ENCODE data around the gene ELAVL1. TPM values are rescaled to one million over a fixed set of nuclear protein-coding genes. Genes with fewer than 3 reads are reported as not detected.
A peak's percentile ranks its signal among the peaks of the same experiment; 100 is the strongest.

ELAVL1 gene
- total and polyA plus RNA-seq, 2 of the 13 experiments (the other 11 are each of a cell fraction or from before 2014, with no cell fraction given) = 27.9 to 38.4 TPM

- TF ChIP-seq MEIS2 (CRISPR knock-in tag; IDR thresholded peaks at IDR 0.05) (peak; percentile 86), HNRNPUL1 (IDR thresholded peaks at IDR 0.05; ENCODE audit: low read depth, low read length) (no peak), RNF2 (conservative IDR thresholded peaks at IDR 0.05; ENCODE audit: low read depth) (peak; percentile 94), SP2 (CRISPR knock-in tag; IDR thresholded peaks at IDR 0.05) (peak; percentile 41; the same call in 1 of the 2 replicates), ZNF10 (CRISPR knock-in tag; IDR thresholded peaks at IDR 0.05; ENCODE audit: borderline replicate concordance, low read depth) (no peak), ZNF768 (CRISPR knock-in tag; IDR thresholded peaks at IDR 0.05) (peak; percentile 61; the same call in 1 of the 2 replicates), EED (CRISPR knock-in tag; IDR thresholded peaks at IDR 0.05) (no peak; the same call in 1 of the 2 replicates), MXD1 (CRISPR knock-in tag; IDR thresholded peaks at IDR 0.05) (peak; percentile 89), KMT2B (CRISPR knock-in tag; IDR thresholded peaks at IDR 0.05) (peak; percentile 34; the same call in 1 of the 2 replicates), ZNF841 (CRISPR knock-in tag; IDR thresholded peaks at IDR 0.05; ENCODE audit: borderline replicate concordance) (0 out of 2 replicates have a peak, but pooled peaks have one; percentile 61), ZFP62 (CRISPR knock-in tag; IDR thresholded peaks at IDR 0.05) (no peak), HIVEP1 (CRISPR knock-in tag; IDR thresholded peaks at IDR 0.05) (no peak), NFKBIZ (CRISPR knock-in tag; IDR thresholded peaks at IDR 0.05) (0 out of 2 replicates have a peak, but pooled peaks have one; percentile 45), ZNF30 (CRISPR knock-in tag; IDR thresholded peaks at IDR 0.05) (0 out of 2 replicates have a peak, but pooled peaks have one; percentile 56), TOE1 (CRISPR knock-in tag; IDR thresholded peaks at IDR 0.05) (no peak), E2F5 (CRISPR knock-in tag; conservative IDR thresholded peaks at IDR 0.05) (peak; percentile 67; the same call in 1 of the 2 replicates), KLF12 (CRISPR knock-in tag; IDR thresholded peaks at IDR 0.05; ENCODE audit: borderline replicate concordance) (peak; percentile 57; the same call in 1 of the 2 replicates), ZNF740 (CRISPR knock-in tag; IDR thresholded peaks at IDR 0.05) (peak; percentile 77; the same call in 1 of the 2 replicates), ZNF883 (CRISPR knock-in tag; IDR thresholded peaks at IDR 0.05; ENCODE audit: not compliant biosample characterization) (peak; percentile 33), MTF2 (CRISPR knock-in tag; IDR thresholded peaks at IDR 0.05; ENCODE audit: borderline replicate concordance) (no peak), ZNF772 (CRISPR knock-in tag; IDR thresholded peaks at IDR 0.05) (peak; percentile 53; the same call in 1 of the 2 replicates), ZFP41 (CRISPR knock-in tag; IDR thresholded peaks at IDR 0.05; ENCODE audit: borderline replicate concordance) (peak; percentile 88; the same call in 1 of the 2 replicates)
- TF ChIP-seq, protein P1, sequence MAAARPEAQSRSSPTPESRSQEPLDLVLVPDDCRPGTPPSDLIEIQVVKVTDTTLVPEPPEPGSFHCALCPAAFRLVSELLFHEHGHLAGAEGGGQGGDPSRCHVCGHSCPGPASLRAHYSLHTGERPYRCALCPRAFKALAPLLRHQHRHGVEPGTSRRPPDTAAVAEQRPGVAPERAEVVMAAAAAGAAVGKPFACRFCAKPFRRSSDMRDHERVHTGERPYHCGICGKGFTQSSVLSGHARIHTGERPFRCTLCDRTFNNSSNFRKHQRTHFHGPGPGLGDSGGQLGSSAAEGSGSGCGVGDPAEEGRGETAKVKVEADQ (CRISPR knock-in tag; IDR thresholded peaks at IDR 0.05; ENCODE audit: borderline replicate concordance) = 0 out of 2 replicates have a peak, but pooled peaks have one; percentile 40
- TF ChIP-seq, protein P2, sequence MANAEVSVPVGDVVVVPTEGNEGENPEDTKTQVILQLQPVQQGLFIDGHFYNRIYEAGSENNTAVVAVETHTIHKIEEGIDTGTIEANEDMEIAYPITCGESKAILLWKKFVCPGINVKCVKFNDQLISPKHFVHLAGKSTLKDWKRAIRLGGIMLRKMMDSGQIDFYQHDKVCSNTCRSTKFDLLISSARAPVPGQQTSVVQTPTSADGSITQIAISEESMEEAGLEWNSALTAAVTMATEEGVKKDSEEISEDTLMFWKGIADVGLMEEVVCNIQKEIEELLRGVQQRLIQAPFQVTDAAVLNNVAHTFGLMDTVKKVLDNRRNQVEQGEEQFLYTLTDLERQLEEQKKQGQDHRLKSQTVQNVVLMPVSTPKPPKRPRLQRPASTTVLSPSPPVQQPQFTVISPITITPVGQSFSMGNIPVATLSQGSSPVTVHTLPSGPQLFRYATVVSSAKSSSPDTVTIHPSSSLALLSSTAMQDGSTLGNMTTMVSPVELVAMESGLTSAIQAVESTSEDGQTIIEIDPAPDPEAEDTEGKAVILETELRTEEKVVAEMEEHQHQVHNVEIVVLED (CRISPR knock-in tag; IDR thresholded peaks at IDR 0.05; ENCODE audit: borderline replicate concordance) = peak; percentile 37; the same call in 1 of the 2 replicates
These were observed 80.1 kb downstream of the ELAVL1 start (continued) for GRCh38 chr19:7925171-7925851.
